ENCODE results near the gene DNAH14.

The DNAH14 gene

DNA sequence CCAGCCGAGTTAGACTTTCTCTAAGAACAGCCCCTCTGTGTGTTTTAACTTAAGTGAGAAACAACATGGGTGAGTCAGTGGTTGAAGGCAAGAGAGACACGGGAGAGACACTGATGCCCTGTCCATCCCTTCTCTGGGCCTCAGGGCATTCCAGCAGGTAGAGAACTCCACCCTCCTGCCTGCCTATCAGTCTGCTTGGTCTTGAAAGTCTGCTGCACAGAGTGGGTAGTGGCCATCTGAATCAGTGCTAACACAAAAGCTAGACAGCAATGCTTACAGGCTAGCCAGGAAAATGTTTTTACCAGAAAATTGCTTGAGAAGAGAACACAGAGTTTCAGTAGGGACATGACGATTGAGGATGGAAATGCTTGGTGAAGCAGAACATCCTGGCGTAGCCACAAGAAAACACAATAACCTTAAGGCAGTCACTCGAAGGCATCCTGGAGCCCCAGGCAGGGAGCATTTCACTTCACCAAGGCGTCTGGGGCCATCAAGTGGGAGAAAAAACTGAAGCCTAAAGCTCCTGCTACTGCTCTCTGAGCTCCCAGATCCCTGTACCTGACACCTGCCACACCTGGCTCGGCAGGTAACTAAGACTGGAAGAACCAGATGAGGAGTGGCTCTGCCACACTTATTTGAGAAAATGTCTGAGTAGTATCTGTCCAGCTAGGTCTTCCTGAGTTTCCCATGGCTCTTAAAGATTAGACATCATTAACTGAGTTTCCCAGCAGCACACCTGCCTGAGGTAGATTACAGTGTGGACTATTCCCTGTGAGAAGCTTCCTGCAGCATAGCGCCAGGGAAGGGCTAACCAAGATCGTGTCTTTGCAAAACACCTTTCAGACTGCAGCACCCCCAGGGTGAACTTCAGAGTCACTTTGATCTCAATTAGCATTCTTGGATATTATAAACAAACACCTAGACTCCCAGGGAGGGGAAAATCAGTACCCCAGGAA lies 516.4 kb downstream of the DNAH14 start:
- DNase-seq (ENCODE audit: extremely low read depth in 1 of 2, low read depth in 1 of 2) = no peak

DNA sequence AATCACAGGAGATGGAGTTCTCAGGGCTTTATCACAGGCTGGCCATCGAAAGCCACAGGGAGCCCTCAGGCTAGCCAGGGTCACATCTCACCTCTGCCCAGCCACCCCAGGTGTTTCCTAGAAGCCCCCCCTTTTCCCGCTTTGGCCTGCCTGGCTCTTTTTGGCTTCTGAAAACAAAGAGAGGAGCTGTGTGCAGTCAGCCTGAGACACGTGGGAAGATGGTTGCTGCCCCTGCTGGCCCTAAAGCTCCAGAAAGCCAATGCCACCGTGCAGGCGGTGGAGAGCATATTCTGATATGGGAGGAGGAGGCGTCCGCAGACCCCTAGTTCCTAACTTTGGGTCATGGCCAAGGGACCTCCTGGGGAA lies 517.1 kb downstream of the DNAH14 start:
- DNase-seq (ENCODE audit: extremely low read depth in 1 of 2, low read depth in 1 of 2) = no peak

DNA sequence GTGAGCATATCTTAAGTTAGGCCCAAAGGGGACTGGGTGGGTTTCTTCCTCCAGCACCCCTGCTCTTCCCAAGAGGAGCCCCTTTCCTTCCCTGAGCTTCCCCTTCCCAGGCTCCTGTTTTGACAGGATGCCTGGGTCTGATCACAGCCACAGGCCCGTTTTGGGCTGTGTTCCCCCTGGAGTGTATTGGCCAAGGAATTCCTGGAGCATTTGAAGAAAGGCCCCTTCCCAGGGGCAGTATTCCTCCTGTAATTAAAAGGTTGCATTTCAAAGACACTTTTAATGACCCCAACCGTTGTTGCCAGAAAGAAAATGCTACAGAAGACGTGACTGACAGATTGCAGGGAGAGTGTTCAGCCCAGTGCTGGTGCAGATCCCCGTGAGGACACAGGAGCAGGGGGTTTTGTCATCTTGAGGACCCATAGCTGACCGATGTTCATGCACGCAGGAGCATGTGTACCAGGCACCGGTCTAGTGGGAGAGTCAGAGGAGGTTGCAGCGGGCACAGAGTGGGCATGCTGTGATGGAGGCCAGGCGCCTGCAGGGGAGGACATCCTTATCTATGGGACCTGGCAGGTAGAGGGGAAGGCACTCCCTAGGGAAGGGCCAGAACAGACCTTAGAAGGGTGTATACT lies 517.6 kb downstream of the DNAH14 start:
- DNase-seq (ENCODE audit: extremely low read depth in 1 of 2, low read depth in 1 of 2) = no peak

DNA sequence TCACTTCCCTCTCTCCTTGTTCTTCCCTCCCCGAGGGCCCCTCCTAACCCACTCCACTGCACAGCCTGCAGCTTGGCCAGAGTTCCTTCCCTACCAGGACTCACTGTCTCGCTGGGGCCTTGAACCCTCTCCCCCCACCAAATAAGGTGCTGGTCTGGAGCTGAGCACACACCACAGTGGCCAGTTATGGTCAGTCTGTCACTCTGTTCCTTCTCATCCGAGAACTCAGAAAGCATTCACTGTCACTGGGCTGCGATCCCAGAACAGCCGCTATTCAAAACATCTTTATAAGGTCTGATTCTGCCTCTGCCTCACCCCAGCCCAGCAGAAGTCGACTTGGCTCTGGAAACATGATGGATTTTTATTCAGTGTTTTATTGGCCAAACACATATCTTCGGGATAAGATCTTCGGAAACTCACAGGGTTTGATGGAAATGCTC lies 518.2 kb downstream of the DNAH14 start:
- no peak for DNase-seq (ENCODE audit: extremely low read depth in 1 of 2, low read depth in 1 of 2)

DNA sequence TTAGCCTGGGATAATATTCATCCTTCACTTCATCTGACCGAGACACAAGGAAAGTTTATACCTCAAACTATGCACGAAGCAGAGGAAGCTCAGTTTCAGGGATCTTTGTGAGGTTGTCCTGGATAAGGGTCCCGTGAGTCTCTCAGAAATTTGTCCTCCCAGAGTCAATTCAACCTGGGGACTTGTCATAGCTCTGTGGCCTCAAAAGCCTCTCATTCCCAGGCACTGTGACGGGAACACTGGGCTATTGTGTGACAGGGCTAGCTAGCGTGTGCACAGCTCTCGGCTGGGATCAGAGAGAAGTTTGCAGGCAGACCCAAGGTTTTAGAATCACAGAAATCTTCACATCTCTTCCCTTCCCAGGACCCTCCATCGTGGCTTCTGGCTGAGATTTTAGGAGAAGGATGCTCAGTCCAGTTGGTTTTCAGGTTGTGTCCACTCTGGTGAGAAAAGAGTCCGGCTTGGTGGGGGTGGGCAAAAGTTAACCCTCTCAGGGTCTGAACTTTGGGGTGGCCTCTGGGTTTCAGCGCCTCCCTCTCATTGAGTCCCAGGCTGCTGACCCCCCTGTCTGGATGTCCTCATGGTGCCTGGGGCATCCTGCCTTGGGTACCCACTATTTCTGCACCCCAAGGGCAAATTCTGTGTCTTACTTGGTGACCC lies 518.8 kb downstream of the DNAH14 start:
- no peak for DNase-seq (ENCODE audit: extremely low read depth in 1 of 2, low read depth in 1 of 2)

All from stimulated activated CD8-positive, alpha-beta memory T cell treated with anti-CD3 and anti-CD28 coated beads, Interleukin-7, amount 100 ng/mL, for 48 hours (primary cell).